ENCODE measurements around the gene EPHA3.

Gene EPHA3

GRCh38 chr3:89234620-89235019 is 127.2 kb downstream of the EPHA3 start:
- H3K36me3 ChIP-seq (ENCODE audit: insufficient read depth, low read length) = no peaks in the 10 kb centered on the region
- no peaks in the 10 kb centered on the region for H3K27me3 ChIP-seq (ENCODE audit: control insufficient read depth, insufficient read depth, low read length)
- no peak overlapping the region for H3K4me2 ChIP-seq (ENCODE audit: low read length)
- H3K4me3 ChIP-seq (ENCODE audit: low read length) = no peak overlapping the region
- no peak overlapping the region for H3K9ac ChIP-seq (ENCODE audit: low read depth, low read length)
- no peaks in the 10 kb centered on the region for H3K9me3 ChIP-seq (replicated peaks; ENCODE audit: low read length)
- H3K4me1 ChIP-seq (ENCODE audit: control insufficient read depth, insufficient read depth, low read length) = no peaks in the 10 kb centered on the region

DNA sequence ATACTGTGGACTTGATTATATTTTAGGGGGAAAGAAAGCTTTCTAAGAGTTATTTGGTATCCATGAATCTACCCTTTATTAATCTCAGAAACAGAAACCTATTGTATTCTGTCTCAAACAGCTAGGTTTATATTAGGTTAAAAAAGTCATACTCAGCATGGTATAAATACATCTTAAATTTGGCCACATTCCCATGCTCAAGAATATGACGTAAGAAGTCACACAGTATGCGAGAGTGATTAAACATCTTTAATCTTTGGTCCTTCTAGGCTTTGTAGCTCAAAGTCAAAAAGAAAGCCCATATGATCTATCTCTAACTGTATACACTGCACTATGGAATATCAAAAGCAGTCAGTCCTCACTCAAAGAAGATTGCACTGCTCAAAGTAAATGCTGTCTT is 131.4 kb downstream of the EPHA3 start:
- H3K9me3 ChIP-seq (replicated peaks; ENCODE audit: low read length) = no peaks in the 10 kb centered on the region

DNA sequence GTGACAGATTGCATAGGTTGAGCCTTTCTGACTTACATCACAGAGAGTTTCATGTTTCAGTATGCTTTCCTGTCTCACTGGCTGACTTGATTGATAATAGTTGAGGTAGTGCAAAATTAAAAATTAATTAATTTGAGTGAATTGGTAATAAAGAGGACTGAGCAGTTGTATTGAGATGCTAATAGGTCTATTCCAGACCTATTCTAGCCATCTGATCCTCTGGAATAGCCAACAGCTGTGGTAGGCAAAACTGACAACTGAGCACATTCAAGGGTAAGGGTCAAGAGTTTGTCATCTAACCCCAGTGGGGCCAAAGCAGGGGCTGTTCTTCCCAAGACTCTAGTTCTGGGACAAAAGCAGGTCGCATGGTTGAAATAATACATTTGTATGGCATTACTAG is 132.4 kb downstream of the EPHA3 start:
- H3K4me3 ChIP-seq (ENCODE audit: low read length) = no peak overlapping the region
- H3K27me3 ChIP-seq (ENCODE audit: control insufficient read depth, insufficient read depth, low read length) = no peaks in the 10 kb centered on the region
- H3K4me1 ChIP-seq (ENCODE audit: control insufficient read depth, insufficient read depth, low read length) = no peaks in the 10 kb centered on the region
- H3K9me3 ChIP-seq (replicated peaks; ENCODE audit: low read length) = no peaks in the 10 kb centered on the region
- H3K36me3 ChIP-seq (ENCODE audit: insufficient read depth, low read length) = no peaks in the 10 kb centered on the region
- H3K9ac ChIP-seq (ENCODE audit: low read depth, low read length) = no peak overlapping the region
- H3K4me2 ChIP-seq (ENCODE audit: low read length) = no peak overlapping the region

More for the DNA sequence above, 131.4 kb downstream of the EPHA3 start:
- no peaks in the 10 kb centered on the region for H3K4me1 ChIP-seq (ENCODE audit: control insufficient read depth, insufficient read depth, low read length)
- no peak overlapping the region for H3K9ac ChIP-seq (ENCODE audit: low read depth, low read length)
- no peak overlapping the region for H3K4me2 ChIP-seq (ENCODE audit: low read length)
- H3K27me3 ChIP-seq (ENCODE audit: control insufficient read depth, insufficient read depth, low read length) = no peaks in the 10 kb centered on the region
- no peaks in the 10 kb centered on the region for H3K36me3 ChIP-seq (ENCODE audit: insufficient read depth, low read length)
- no peak overlapping the region for H3K4me3 ChIP-seq (ENCODE audit: low read length)

DNA sequence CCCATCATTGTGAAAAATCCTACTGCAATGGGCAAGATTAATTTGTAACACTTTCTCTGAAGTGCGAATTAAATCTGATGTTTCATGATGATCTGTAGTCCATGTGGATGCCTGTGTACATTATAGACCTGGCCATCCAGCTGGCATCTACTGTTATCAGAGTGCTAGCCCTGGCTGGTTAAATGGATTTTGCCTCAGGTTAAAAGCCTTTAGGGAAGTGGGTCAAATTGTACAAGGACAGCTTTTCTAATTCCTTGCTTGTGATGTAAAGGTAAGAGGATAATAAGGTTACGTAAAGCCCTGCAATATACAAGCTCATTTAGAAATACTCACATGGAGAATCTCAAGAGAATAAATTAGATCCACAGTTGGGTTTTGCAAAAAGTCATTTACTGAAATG is 138.2 kb downstream of the EPHA3 start:
- Histone ChIP-seq H3K4me3 (ENCODE audit: low read length) (no peak overlapping the region), H3K4me2 (ENCODE audit: low read length) (no peak overlapping the region), H3K9ac (ENCODE audit: low read depth, low read length) (no peak overlapping the region), H3K4me1 (ENCODE audit: control insufficient read depth, insufficient read depth, low read length) (no peaks in the 10 kb centered on the region), H3K27me3 (ENCODE audit: control insufficient read depth, insufficient read depth, low read length) (no peaks in the 10 kb centered on the region), H3K9me3 (replicated peaks; ENCODE audit: low read length) (no peaks in the 10 kb centered on the region), H3K36me3 (ENCODE audit: insufficient read depth, low read length) (no peaks in the 10 kb centered on the region)

GRCh38 chr3:89246326-89246725 is 138.9 kb downstream of the EPHA3 start:
- Histone ChIP-seq H3K9me3 (replicated peaks; ENCODE audit: low read length) (no peaks in the 10 kb centered on the region), H3K4me1 (ENCODE audit: control insufficient read depth, insufficient read depth, low read length) (no peaks in the 10 kb centered on the region), H3K4me2 (ENCODE audit: low read length) (no peak overlapping the region), H3K4me3 (ENCODE audit: low read length) (no peak overlapping the region), H3K27me3 (ENCODE audit: control insufficient read depth, insufficient read depth, low read length) (no peaks in the 10 kb centered on the region), H3K9ac (ENCODE audit: low read depth, low read length) (no peak overlapping the region), H3K36me3 (ENCODE audit: insufficient read depth, low read length) (no peaks in the 10 kb centered on the region)

DNA sequence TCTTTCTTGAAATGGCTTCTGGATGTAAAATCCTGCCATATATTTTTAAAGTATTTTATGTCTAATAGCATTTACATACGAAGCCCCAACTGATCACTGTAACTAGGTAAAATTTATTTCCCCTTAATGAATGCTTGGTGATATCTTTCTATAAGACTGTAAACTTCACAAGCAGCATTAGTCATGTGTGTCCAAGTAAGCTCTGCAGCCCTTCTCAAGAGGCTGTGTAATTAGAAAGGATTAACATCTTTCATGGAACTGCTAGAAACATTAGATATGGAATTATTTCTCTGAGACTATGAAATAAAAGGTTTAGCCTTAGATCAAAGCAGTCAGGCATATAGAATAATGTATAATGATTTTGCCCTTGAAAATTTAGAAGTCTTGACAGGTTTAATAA is 143.3 kb downstream of the EPHA3 start:
- H3K4me1 ChIP-seq (ENCODE audit: control insufficient read depth, insufficient read depth, low read length) = no peaks in the 10 kb centered on the region
- H3K36me3 ChIP-seq (ENCODE audit: insufficient read depth, low read length) = no peaks in the 10 kb centered on the region
- no peak overlapping the region for H3K4me2 ChIP-seq (ENCODE audit: low read length)
- no peaks in the 10 kb centered on the region for H3K9me3 ChIP-seq (replicated peaks; ENCODE audit: low read length)
- H3K27me3 ChIP-seq (ENCODE audit: control insufficient read depth, insufficient read depth, low read length) = no peaks in the 10 kb centered on the region
- no peak overlapping the region for H3K4me3 ChIP-seq (ENCODE audit: low read length)
- no peak overlapping the region for H3K9ac ChIP-seq (ENCODE audit: low read depth, low read length)

DNA sequence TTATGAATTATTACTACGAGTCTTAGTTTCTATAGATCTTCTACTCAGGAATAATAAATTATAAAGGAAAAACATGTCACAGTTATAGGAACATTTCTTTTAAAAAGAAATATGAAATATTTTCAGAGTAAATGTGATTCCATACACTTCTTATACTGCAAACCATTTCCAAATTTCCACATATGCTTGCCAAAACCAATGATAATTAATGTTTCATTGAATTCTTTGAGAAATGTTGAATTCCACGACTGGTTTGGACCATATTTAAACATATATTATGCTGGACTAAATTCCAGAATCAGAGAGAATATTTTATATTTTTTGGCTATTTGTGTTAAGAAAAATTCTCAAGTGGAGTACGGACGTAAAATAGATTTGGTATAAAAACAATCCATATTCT is 144.6 kb downstream of the EPHA3 start:
- Histone ChIP-seq H3K4me3 (ENCODE audit: low read length) (no peak overlapping the region), H3K4me1 (ENCODE audit: control insufficient read depth, insufficient read depth, low read length) (no peaks in the 10 kb centered on the region), H3K4me2 (ENCODE audit: low read length) (no peak overlapping the region)

DNA sequence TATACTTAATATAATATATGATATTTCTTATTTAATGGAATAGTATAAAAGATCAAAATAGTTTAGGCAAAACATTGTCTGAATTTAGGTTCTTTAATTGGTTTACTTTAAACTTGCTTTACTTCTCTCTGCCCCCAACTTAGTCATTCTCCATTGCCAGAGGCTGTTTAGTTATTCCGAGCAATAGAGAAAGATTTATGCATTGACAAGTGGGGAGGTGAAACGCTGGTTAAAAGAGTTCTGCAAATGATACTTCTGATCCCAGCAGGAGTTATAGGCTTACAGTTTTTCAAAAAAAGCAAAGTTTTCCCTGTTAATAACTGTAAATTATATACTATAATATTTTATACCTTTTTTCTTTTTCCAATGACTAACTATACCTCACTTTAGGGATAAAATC is 145.4 kb downstream of the EPHA3 start:
- no peak overlapping the region for H3K4me3 ChIP-seq (ENCODE audit: low read length)
- H3K27me3 ChIP-seq (ENCODE audit: control insufficient read depth, insufficient read depth, low read length) = no peaks in the 10 kb centered on the region
- H3K36me3 ChIP-seq (ENCODE audit: insufficient read depth, low read length) = no peaks in the 10 kb centered on the region
- H3K9me3 ChIP-seq (replicated peaks; ENCODE audit: low read length) = no peaks in the 10 kb centered on the region
- H3K9ac ChIP-seq (ENCODE audit: low read depth, low read length) = no peak overlapping the region
- no peak overlapping the region for H3K4me2 ChIP-seq (ENCODE audit: low read length)
- no peaks in the 10 kb centered on the region for H3K4me1 ChIP-seq (ENCODE audit: control insufficient read depth, insufficient read depth, low read length)

More for the DNA sequence above, 144.6 kb downstream of the EPHA3 start:
- H3K27me3 ChIP-seq (ENCODE audit: control insufficient read depth, insufficient read depth, low read length) = no peaks in the 10 kb centered on the region
- H3K36me3 ChIP-seq (ENCODE audit: insufficient read depth, low read length) = no peaks in the 10 kb centered on the region
- H3K9ac ChIP-seq (ENCODE audit: low read depth, low read length) = no peak overlapping the region
- no peaks in the 10 kb centered on the region for H3K9me3 ChIP-seq (replicated peaks; ENCODE audit: low read length)

GRCh38 chr3:89256395-89256794 is 149.0 kb downstream of the EPHA3 start:
- no peak overlapping the region for H3K9ac ChIP-seq (ENCODE audit: low read depth, low read length)
- no peak overlapping the region for H3K4me2 ChIP-seq (ENCODE audit: low read length)
- H3K36me3 ChIP-seq (ENCODE audit: insufficient read depth, low read length) = no peaks in the 10 kb centered on the region
- no peak overlapping the region for H3K4me3 ChIP-seq (ENCODE audit: low read length)
- no peaks in the 10 kb centered on the region for H3K27me3 ChIP-seq (ENCODE audit: control insufficient read depth, insufficient read depth, low read length)
- no peaks in the 10 kb centered on the region for H3K9me3 ChIP-seq (replicated peaks; ENCODE audit: low read length)
- H3K4me1 ChIP-seq (ENCODE audit: control insufficient read depth, insufficient read depth, low read length) = no peaks in the 10 kb centered on the region

DNA sequence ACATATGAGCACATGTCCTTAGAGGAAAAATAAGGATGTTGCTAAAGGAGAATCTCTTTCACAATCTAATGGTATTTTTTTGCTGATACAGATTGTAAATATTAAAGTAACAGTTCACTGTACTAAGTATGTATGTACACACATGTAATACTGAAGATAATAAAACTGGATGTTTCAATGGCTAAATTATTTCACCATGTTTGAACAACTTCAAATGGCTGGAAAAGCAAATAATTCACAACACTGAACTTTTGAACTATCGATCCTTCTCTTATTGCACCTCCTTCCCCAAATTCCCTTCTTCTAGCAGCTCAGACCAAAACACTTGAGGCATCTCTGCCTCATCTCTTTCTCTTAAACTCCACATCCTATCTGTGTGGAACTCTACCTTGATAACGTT is 149.5 kb downstream of the EPHA3 start:
- no peak overlapping the region for H3K4me2 ChIP-seq (ENCODE audit: low read length)

DNA sequence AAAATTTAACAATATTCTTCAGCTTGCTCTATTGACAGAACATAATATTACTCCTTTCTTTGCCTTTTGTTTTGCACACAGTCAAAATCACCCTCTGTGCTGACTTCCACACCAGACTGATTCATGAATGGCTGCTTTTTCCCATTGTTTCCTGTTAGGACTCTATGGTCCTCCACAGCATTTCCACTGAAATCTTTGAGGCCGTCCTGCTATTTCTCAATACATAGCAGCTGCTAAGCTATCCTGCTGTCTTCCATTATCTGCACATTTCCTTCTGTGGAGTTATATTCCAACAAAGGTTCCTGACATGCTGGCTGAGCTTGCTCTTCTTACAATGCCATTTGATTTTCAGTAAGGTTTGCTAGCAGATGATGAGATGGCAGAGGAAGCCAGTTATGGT is 153.3 kb downstream of the EPHA3 start:
- Histone ChIP-seq H3K27me3 (ENCODE audit: control insufficient read depth, insufficient read depth, low read length) (no peaks in the 10 kb centered on the region), H3K36me3 (ENCODE audit: insufficient read depth, low read length) (no peaks in the 10 kb centered on the region), H3K4me3 (ENCODE audit: low read length) (no peak overlapping the region), H3K9ac (ENCODE audit: low read depth, low read length) (no peak overlapping the region), H3K9me3 (replicated peaks; ENCODE audit: low read length) (no peaks in the 10 kb centered on the region), H3K4me2 (ENCODE audit: low read length) (no peak overlapping the region), H3K4me1 (ENCODE audit: control insufficient read depth, insufficient read depth, low read length) (no peaks in the 10 kb centered on the region)

More for the DNA sequence above, 149.5 kb downstream of the EPHA3 start:
- Histone ChIP-seq H3K36me3 (ENCODE audit: insufficient read depth, low read length) (no peaks in the 10 kb centered on the region), H3K27me3 (ENCODE audit: control insufficient read depth, insufficient read depth, low read length) (no peaks in the 10 kb centered on the region), H3K4me1 (ENCODE audit: control insufficient read depth, insufficient read depth, low read length) (no peaks in the 10 kb centered on the region), H3K9ac (ENCODE audit: low read depth, low read length) (no peak overlapping the region), H3K4me3 (ENCODE audit: low read length) (no peak overlapping the region), H3K9me3 (replicated peaks; ENCODE audit: low read length) (no peaks in the 10 kb centered on the region)

- no peaks in the 10 kb centered on the region for H3K36me3 ChIP-seq (ENCODE audit: insufficient read depth, low read length)
- no peak overlapping the region for H3K9ac ChIP-seq (ENCODE audit: low read depth, low read length)
These were observed 154.3 kb downstream of the EPHA3 start for GRCh38 chr3:89261673-89262072.

More at GRCh38 chr3:89261673-89262072, 154.3 kb downstream of the EPHA3 start:
- Histone ChIP-seq H3K4me2 (ENCODE audit: low read length) (no peak overlapping the region), H3K27me3 (ENCODE audit: control insufficient read depth, insufficient read depth, low read length) (no peaks in the 10 kb centered on the region), H3K4me3 (ENCODE audit: low read length) (no peak overlapping the region), H3K9me3 (replicated peaks; ENCODE audit: low read length) (no peaks in the 10 kb centered on the region), H3K4me1 (ENCODE audit: control insufficient read depth, insufficient read depth, low read length) (no peaks in the 10 kb centered on the region)
